IMR-90 (cell line): ENCODE measurements around the gene KLK10. TPM values are rescaled to one million over a fixed set of nuclear protein-coding genes. Genes with fewer than 3 reads are reported as not detected.

ENCODE experiments used
- ATAC-seq: fragments of 200-7000 bp; cut with Tn5 transposase; 2 replicates; pipeline ENCODE4 v1.9.1; 2020; ENCODE audit warnings: low read depth, mild to moderate bottlenecking, moderate library complexity
- Bru-seq: library from RNA; stranded (reverse); fragments of 400-500 nt; gene quantifications from one replicate; lab custom pipeline; 2021; lab: Mats Ljungman, UMichigan
- BruChase-seq, 2 experiments: library from RNA; stranded (reverse); fragments of 400-500 nt; gene quantifications; one replicate each; lab custom pipeline; 2021; lab: Mats Ljungman, UMichigan
- BruUV-seq: library from RNA; stranded (reverse); fragments of 400-500 nt; replicated peaks from 2 replicates; lab custom pipeline; 2021; lab: Mats Ljungman, UMichigan
- CTCF ChIA-PET: fragments of 300-600 bp; formaldehyde crosslinking; extraction: SDS; loops from one replicate; lab custom pipeline; 2021; ENCODE audit warnings: antibody characterized with exemption; lab: Yijun Ruan, JAX
- POLR2A ChIA-PET: fragments of 300-600 bp; sonication (Branson Sonifier 250); formaldehyde crosslinking; loops from one replicate; lab custom pipeline; 2022; ENCODE audit warnings: antibody characterized with exemption; ENCODE audit not compliant: unreplicated experiment; lab: Charles Lee
- DNase-seq: peaks from one replicate; pipeline ENCODE4 v3.0.0; 2013
- H2AFZ ChIP-seq: replicated peaks from 2 replicates; pipeline ENCODE3; 2013; ENCODE audit warnings: low read length, mild to moderate bottlenecking; ENCODE audit not compliant: poor library complexity
- H2AK5ac ChIP-seq: 2 replicates; pipeline ENCODE4 v1.6.1; 2013; ENCODE audit warnings: low read depth, low read length, inconsistent platforms
- H2AK9ac ChIP-seq: replicated peaks from 2 replicates; pipeline ENCODE3; 2013; ENCODE audit warnings: mild to moderate bottlenecking, low read depth, low read length, moderate library complexity; ENCODE audit not compliant: poor library complexity
- H2BK120ac ChIP-seq: 2 replicates; pipeline ENCODE4 v1.6.1; 2013; ENCODE audit warnings: low read depth, low read length, inconsistent platforms
- H2BK15ac ChIP-seq: 3 replicates; pipeline ENCODE4 v1.6.1; 2013; ENCODE audit warnings: low read depth, low read length, inconsistent platforms
- H2BK20ac ChIP-seq: 2 replicates; pipeline ENCODE4 v1.6.1; 2013; ENCODE audit warnings: low read depth, mild to moderate bottlenecking, inconsistent platforms, low read length, moderate library complexity
- H2BK5ac ChIP-seq: 2 replicates; pipeline ENCODE4 v1.6.1; 2013; ENCODE audit warnings: mild to moderate bottlenecking, low read depth, low read length, inconsistent platforms; ENCODE audit not compliant: poor library complexity, severe bottlenecking
- H3K14ac ChIP-seq: replicated peaks from 2 replicates; pipeline ENCODE4 v1.6.1; 2013; ENCODE audit warnings: low read depth, low read length, inconsistent platforms
- H3K18ac ChIP-seq: 2 replicates; pipeline ENCODE4 v1.6.1; 2013; ENCODE audit warnings: low read depth, low read length, control low read depth
- H3K23ac ChIP-seq: 2 replicates; pipeline ENCODE4 v1.6.1; 2013; ENCODE audit warnings: low read depth, low read length, inconsistent platforms
- H3K27ac ChIP-seq: 2 replicates; pipeline ENCODE4 v1.5.1; 2013; ENCODE audit warnings: mild to moderate bottlenecking, control low read depth, low read length; ENCODE audit not compliant: insufficient read depth
- H3K27me3 ChIP-seq: 2 replicates; pipeline ENCODE4 v1.6.1; 2013; ENCODE audit warnings: low read length; ENCODE audit not compliant: control insufficient read depth, insufficient read depth
- H3K36me3 ChIP-seq: 2 replicates; pipeline ENCODE4 v1.6.1; 2013; ENCODE audit warnings: low read length, mixed read lengths; ENCODE audit not compliant: control insufficient read depth, insufficient read depth
- H3K4ac ChIP-seq: 2 replicates; pipeline ENCODE4 v1.6.1; 2013; ENCODE audit warnings: low read depth, low read length, inconsistent platforms
- H3K4me1 ChIP-seq: 2 replicates; pipeline ENCODE4 v1.6.1; 2013; ENCODE audit warnings: low read length, mixed read lengths; ENCODE audit not compliant: control insufficient read depth, insufficient read depth
- H3K4me2 ChIP-seq: 2 replicates; pipeline ENCODE4 v1.6.1; 2013; ENCODE audit warnings: low read depth, mild to moderate bottlenecking, control low read depth, low read length, moderate library complexity
- H3K4me3 ChIP-seq: 2 replicates; pipeline ENCODE4 v1.5.1; 2013; ENCODE audit warnings: low read depth, mild to moderate bottlenecking, control low read depth, low read length, moderate library complexity; ENCODE audit not compliant: insufficient read depth
- H3K56ac ChIP-seq: 2 replicates; pipeline ENCODE4 v1.6.1; 2013; ENCODE audit warnings: low read length, inconsistent platforms; ENCODE audit not compliant: insufficient read depth; ENCODE audit errors: extremely low read depth
- H3K79me1 ChIP-seq, 2 experiments: 2 replicates each; pipeline ENCODE4 v1.6.1; 2013; ENCODE audit warnings: low read length in 2 of 2, inconsistent platforms in 1 of 2, low read depth in 1 of 2
- H3K9ac ChIP-seq: 2 replicates; pipeline ENCODE4 v1.6.1; 2013; ENCODE audit warnings: low read depth, low read length, control low read depth
- H3K9me1 ChIP-seq: 2 replicates; pipeline ENCODE4 v1.6.1; 2013; ENCODE audit warnings: low read length, inconsistent platforms; ENCODE audit not compliant: insufficient read depth
- H3K9me3 ChIP-seq: 2 replicates; pipeline ENCODE4 v1.6.1; 2013; ENCODE audit warnings: low read length; ENCODE audit not compliant: control insufficient read depth, insufficient read depth
- H4K20me1 ChIP-seq: 2 replicates; pipeline ENCODE4 v1.6.1; 2013; ENCODE audit warnings: low read length, inconsistent platforms; ENCODE audit not compliant: insufficient read depth
- H4K5ac ChIP-seq: 2 replicates; pipeline ENCODE4 v1.6.1; 2013; ENCODE audit warnings: mild to moderate bottlenecking, low read depth, low read length, control low read depth
- H4K8ac ChIP-seq, 2 experiments: 2 replicates each; pipeline ENCODE4 v1.6.1; 2013; ENCODE audit warnings: low read depth in 2 of 2, low read length in 2 of 2, control low read depth in 1 of 2, inconsistent platforms in 1 of 2
- H4K91ac ChIP-seq: 2 replicates; pipeline ENCODE4 v1.6.1; 2013; ENCODE audit warnings: low read depth, low read length, inconsistent platforms; ENCODE audit not compliant: insufficient read depth
- CEBPB ChIP-seq: IDR thresholded peaks from 2 replicates; pipeline ENCODE4 v1.6.1; 2012; ENCODE audit warnings: low read depth, low read length, improper control_type of control experiment
- CHD1 ChIP-seq: IDR thresholded peaks from 2 replicates; pipeline ENCODE4 v1.6.1; 2012; ENCODE audit warnings: low read depth, low read length, improper control_type of control experiment
- FOS ChIP-seq: fragments of 150-350 bp; IDR thresholded peaks from 2 replicates; pipeline ENCODE4 v1.6.1; 2016; ENCODE audit warnings: low read depth, low read length
- MAZ ChIP-seq: IDR thresholded peaks from 2 replicates; pipeline ENCODE4 v1.6.1; 2012; ENCODE audit warnings: low read depth, mild to moderate bottlenecking, low read length, improper control_type of control experiment, moderate library complexity, borderline replicate concordance
- MXI1 ChIP-seq: IDR thresholded peaks from 2 replicates; pipeline ENCODE4 v1.6.1; 2012; ENCODE audit warnings: low read depth, mild to moderate bottlenecking, low read length, moderate library complexity, borderline replicate concordance
- POLR2A ChIP-seq: IDR thresholded peaks from 2 replicates; pipeline ENCODE4 v1.6.1; 2012; ENCODE audit warnings: mild to moderate bottlenecking, low read depth, low read length
- RFX5 ChIP-seq: IDR thresholded peaks from 2 replicates; pipeline ENCODE4 v1.8.0; 2012; ENCODE audit warnings: low read depth, mild to moderate bottlenecking, low read length, moderate library complexity
- SMC3 ChIP-seq: fragments of 150-350 bp; IDR thresholded peaks from 2 replicates; pipeline ENCODE4 v1.6.1; 2016; ENCODE audit warnings: low read depth, mild to moderate bottlenecking, antibody characterized with exemption, low read length, moderate library complexity
- USF2 ChIP-seq: fragments of 150-350 bp; IDR thresholded peaks from 2 replicates; pipeline ENCODE4 v1.6.1; 2017; ENCODE audit warnings: mild to moderate bottlenecking, antibody characterized with exemption, low read length, low read depth
- WGBS, 2 experiments: methylation state at CpG; one replicate each; pipeline versions ENCODE4 v1.1.5 to v1.1.7; 2013; ENCODE audit warnings: missing lambda C conversion rate in 2 of 2; ENCODE audit not compliant: insufficient read length in 1 of 2; ENCODE audit errors: extremely low coverage in 2 of 2; 5-methylcytosine and 5-hydroxymethylcytosine counted together
- dilution Hi-C: fragments of 300-500 bp; cut with HindIII; formaldehyde crosslinking; loops from one replicate; pipeline ENCODE4 v1.14.3; 2018; ENCODE audit warnings: low sequenced_read_pairs; ENCODE audit not compliant: unreplicated experiment
- in situ Hi-C: fragments of 300-500 bp; cut with MboI; formaldehyde crosslinking; loops from 3 replicates; pipeline ENCODE4 v1.14.3; 2019; ENCODE audit warnings: low sequenced_read_pairs, inconsistent platforms, mixed read lengths
- intact Hi-C: fragments of 100-400 bp; cut with micrococcal nuclease; formaldehyde crosslinking; loops from 2 replicates; pipeline ENCODE4 v1.10.0; 2022
- long read RNA-seq: library from polyadenylated mRNA; unstranded; transcript quantifications from one replicate; pipeline ENCODE4 v2.0.0, GENCODE V29; 2021; ENCODE audit not compliant: unreplicated experiment
- polyA plus RNA-seq, 3 experiments: library from polyadenylated mRNA; depleted of rRNA; stranded (reverse); fragments of >200 nt; gene quantifications; 2 replicates each; pipeline ENCODE4 v1.2.3, GENCODE V29; 2012; ENCODE audit warnings: low replicate concordance in 1 of 3
- total RNA-seq: library from RNA; depleted of rRNA; stranded (reverse); fragments of >200 nt; gene quantifications from 2 replicates; pipeline ENCODE4 v1.2.3, GENCODE V29; 2012; rRNA removed
- TF ChIP-seq, protein P1 (sequence below): fragments of 150-350 bp; IDR thresholded peaks from 2 replicates; pipeline ENCODE4 v1.6.1; 2016; ENCODE audit warnings: low read depth, mild to moderate bottlenecking, low read length, moderate library complexity, borderline replicate concordance
- TF ChIP-seq, protein P2 (sequence below): conservative IDR thresholded peaks from 2 replicates; pipeline ENCODE4 v1.5.1; 2012; ENCODE audit warnings: mild to moderate bottlenecking, low read depth, low read length, improper control_type of control experiment

KLK10 gene, protein sequence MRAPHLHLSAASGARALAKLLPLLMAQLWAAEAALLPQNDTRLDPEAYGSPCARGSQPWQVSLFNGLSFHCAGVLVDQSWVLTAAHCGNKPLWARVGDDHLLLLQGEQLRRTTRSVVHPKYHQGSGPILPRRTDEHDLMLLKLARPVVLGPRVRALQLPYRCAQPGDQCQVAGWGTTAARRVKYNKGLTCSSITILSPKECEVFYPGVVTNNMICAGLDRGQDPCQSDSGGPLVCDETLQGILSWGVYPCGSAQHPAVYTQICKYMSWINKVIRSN
- total RNA-seq (not detected in 2 replicates), polyA plus RNA-seq (2012; rRNA removed) (not detected in 2 replicates), Bru-seq, nascent RNA (not detected), BruChase-seq, experiment 1, labeled RNA remaining after a 6-hour chase (not detected), BruChase-seq, experiment 2, labeled RNA remaining after a 2-hour chase (not detected)
- not detected in 2 replicates for polyA plus RNA-seq (2012; cell fraction: cytosol; rRNA removed)
- polyA plus RNA-seq (2012; cell fraction: nucleus; rRNA removed; ENCODE audit: low replicate concordance): not detected in 2 replicates
- long read RNA-seq: 0 reads

DNA sequence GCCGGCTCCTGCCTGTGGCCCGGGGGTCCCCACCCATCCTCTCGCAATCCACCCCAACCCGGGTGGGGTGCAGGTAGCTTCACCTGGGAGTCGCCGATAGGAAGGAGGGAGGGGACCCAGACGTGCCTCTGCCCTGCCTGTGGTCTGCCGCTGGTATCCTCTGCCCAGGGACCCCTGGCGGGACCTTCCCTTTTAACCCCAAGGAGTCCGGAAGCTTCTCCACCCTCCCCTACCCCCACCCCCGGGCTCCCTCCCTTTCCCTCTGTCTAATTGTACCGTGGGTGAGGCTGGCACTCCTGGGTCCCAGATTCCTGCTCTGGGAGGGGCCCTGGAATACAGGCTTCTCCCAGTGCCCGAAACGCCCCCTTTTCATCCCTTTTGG lies at the start of gene KLK10:
Gene KLK10 (minus strand): TSS at position 166 of the 382 bp plus-strand sequence. CDS start 579 bp downstream, outside the sequence.
- no CpG with 5 or more reads among the region's 14 CpGs for WGBS, 2 experiments
- peak within 1 kb of the TSS; percentile 40; the same call in 1 of the 2 replicates for H3K4me2 ChIP-seq
- no peak within 1 kb of the TSS for H2BK120ac ChIP-seq
- peaks cover 19% of the 10 kb centered on the region for H3K27me3 ChIP-seq
- no peak within 1 kb of the TSS for H3K14ac ChIP-seq
- no peak for ATAC-seq
- in situ Hi-C loops: no loop called here
- H2BK5ac ChIP-seq: no peak within 1 kb of the TSS
- H2AFZ ChIP-seq: peak within 1 kb of the TSS; percentile 56
- no peak within 1 kb of the TSS for H3K9ac ChIP-seq
- H3K56ac ChIP-seq: no peak within 1 kb of the TSS
- no peak within 1 kb of the TSS for H3K4ac ChIP-seq
- no peak within 1 kb of the TSS for H3K27ac ChIP-seq
- TF ChIP-seq, protein P1, sequence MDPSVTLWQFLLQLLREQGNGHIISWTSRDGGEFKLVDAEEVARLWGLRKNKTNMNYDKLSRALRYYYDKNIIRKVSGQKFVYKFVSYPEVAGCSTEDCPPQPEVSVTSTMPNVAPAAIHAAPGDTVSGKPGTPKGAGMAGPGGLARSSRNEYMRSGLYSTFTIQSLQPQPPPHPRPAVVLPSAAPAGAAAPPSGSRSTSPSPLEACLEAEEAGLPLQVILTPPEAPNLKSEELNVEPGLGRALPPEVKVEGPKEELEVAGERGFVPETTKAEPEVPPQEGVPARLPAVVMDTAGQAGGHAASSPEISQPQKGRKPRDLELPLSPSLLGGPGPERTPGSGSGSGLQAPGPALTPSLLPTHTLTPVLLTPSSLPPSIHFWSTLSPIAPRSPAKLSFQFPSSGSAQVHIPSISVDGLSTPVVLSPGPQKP: no peak
- TF ChIP-seq POLR2A (no peak), FOS (no peak), SMC3 (no peak), CHD1 (no peak), RFX5 (no peak), USF2 (no peak), MAZ (no peak), CEBPB (no peak), MXI1 (no peak)
- TF ChIP-seq, protein P2, sequence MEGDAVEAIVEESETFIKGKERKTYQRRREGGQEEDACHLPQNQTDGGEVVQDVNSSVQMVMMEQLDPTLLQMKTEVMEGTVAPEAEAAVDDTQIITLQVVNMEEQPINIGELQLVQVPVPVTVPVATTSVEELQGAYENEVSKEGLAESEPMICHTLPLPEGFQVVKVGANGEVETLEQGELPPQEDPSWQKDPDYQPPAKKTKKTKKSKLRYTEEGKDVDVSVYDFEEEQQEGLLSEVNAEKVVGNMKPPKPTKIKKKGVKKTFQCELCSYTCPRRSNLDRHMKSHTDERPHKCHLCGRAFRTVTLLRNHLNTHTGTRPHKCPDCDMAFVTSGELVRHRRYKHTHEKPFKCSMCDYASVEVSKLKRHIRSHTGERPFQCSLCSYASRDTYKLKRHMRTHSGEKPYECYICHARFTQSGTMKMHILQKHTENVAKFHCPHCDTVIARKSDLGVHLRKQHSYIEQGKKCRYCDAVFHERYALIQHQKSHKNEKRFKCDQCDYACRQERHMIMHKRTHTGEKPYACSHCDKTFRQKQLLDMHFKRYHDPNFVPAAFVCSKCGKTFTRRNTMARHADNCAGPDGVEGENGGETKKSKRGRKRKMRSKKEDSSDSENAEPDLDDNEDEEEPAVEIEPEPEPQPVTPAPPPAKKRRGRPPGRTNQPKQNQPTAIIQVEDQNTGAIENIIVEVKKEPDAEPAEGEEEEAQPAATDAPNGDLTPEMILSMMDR: no peak
- H2AK9ac ChIP-seq: no peak within 1 kb of the TSS
- H3K4me1 ChIP-seq: no peaks in the 10 kb centered on the region
- no peaks in the 10 kb centered on the region; the same call in 1 of the 2 replicates for H3K9me3 ChIP-seq
- no peaks in the 10 kb centered on the region for H3K9me1 ChIP-seq
- intact Hi-C loops: loop anchor here (10.0 kb wide), 1 partner anchor 665 kb away; no protein-coding TSS in a partner anchor
- ChIA-PET CTCF (interaction anchor here (0.5 kb wide), 1 partner anchor 45 kb away, joined by 7 read pairs; no protein-coding TSS in a partner anchor), POLR2A (no interaction called here)
- H3K23ac ChIP-seq: no peak within 1 kb of the TSS
- H4K20me1 ChIP-seq: no peaks in the 10 kb centered on the region
- no peak within 1 kb of the TSS for H2BK15ac ChIP-seq
- H4K91ac ChIP-seq: no peak within 1 kb of the TSS
- H2BK20ac ChIP-seq: no peak within 1 kb of the TSS
- DNase-seq: no peak
- no peaks in the 10 kb centered on the region for H3K36me3 ChIP-seq
- BruUV-seq: no TSS peak
- H4K5ac ChIP-seq: no peak within 1 kb of the TSS
- no peak within 1 kb of the TSS for H3K18ac ChIP-seq
- H2AK5ac ChIP-seq: no peak within 1 kb of the TSS
- peak within 1 kb of the TSS; percentile 4; the same call in 1 of the 2 replicates for H3K4me3 ChIP-seq
- no peak within 1 kb of the TSS for H4K8ac ChIP-seq
- dilution Hi-C loops: no loop called here
- no peaks in the 10 kb centered on the region for H3K79me1 ChIP-seq
